ENCODE measurements around the gene FAM110A. TPM values are rescaled to one million over a fixed set of nuclear protein-coding genes. Genes with fewer than 3 reads are reported as not detected.
A peak's percentile ranks its signal among the peaks of the same experiment; 100 is the strongest.

Gene FAM110A
- total and polyA plus RNA-seq, 2 of the 8 experiments (the other 6 are each of a cell fraction or from before 2014, with no cell fraction given) = 10.1 to 10.9 TPM

- Histone ChIP-seq H3K79me1 (ENCODE audit: low read depth, low read length) (no peaks in the 10 kb centered on the region), H3K23me2 (ENCODE audit: low read depth, low read length) (no peaks in the 10 kb centered on the region), H2AFZ (ENCODE audit: low read length) (0 out of 2 replicates have a peak overlapping the region, but pooled peaks have one; percentile 97), H3K23ac (ENCODE audit: insufficient read length) (no peak overlapping the region), H2BK20ac (ENCODE audit: low read length) (no peak overlapping the region), H3K56ac (replicated peaks; ENCODE audit: insufficient read length, low read depth, low read length) (no peak overlapping the region), H4K8ac (ENCODE audit: extremely low read depth, insufficient read depth, low read length) (no peak overlapping the region; the same call in 1 of the 2 replicates), H3K9ac (replicated peaks in 1 of 4; ENCODE audit: extremely low read depth in 1 of 4, low read depth in 3 of 4, low read length in 3 of 4) (no peak overlapping the region), H3K4me1 (replicated peaks in 1 of 4; ENCODE audit: control insufficient read depth in 3 of 4, insufficient read depth in 4 of 4, low read length in 3 of 4) (peaks cover 0 to 4% (median 0%) of the 10 kb centered on the region in 4 experiments; a peak in 3 of 7 replicates), H2AK5ac (ENCODE audit: low read depth, low read length) (no peak overlapping the region), H2BK12ac (ENCODE audit: low read depth, low read length) (0 out of 2 replicates have a peak overlapping the region, but pooled peaks have one; percentile 77), H2BK5ac (ENCODE audit: low read depth, low read length) (no peak overlapping the region), H3K79me2 (ENCODE audit: control insufficient read depth in 1 of 2, insufficient read depth in 2 of 2, low read length in 2 of 2) (no peaks in the 10 kb centered on the region), H3K27ac (ENCODE audit: low read depth, low read length) (no peak overlapping the region), H2BK15ac (ENCODE audit: low read length) (peak overlapping the region; percentile 33; the same call in 1 of the 2 replicates), H3K9me3 (ENCODE audit: insufficient read depth in 2 of 2, low read depth in 1 of 2, low read length in 1 of 2) (no peaks in the 10 kb centered on the region), H2BK120ac (replicated peaks; ENCODE audit: low read depth, low read length) (no peak overlapping the region), H4K91ac (replicated peaks; ENCODE audit: insufficient read length, low read length) (no peak overlapping the region), H4K5ac (ENCODE audit: insufficient read length, low read depth, low read length) (no peak overlapping the region), H3K4me2 (ENCODE audit: insufficient read depth in 1 of 2, low read depth in 2 of 2, low read length in 2 of 2) (0 out of 4 replicates have a peak overlapping the region, but pooled peaks of 1 of the 2 experiments have one; percentile 26), H3K36me3 (ENCODE audit: control insufficient read depth in 2 of 4, insufficient read depth in 4 of 4, low read length in 3 of 4) (no peaks in the 10 kb centered on the region), H4K20me1 (replicated peaks in 1 of 2; ENCODE audit: control insufficient read depth in 1 of 2, insufficient read depth in 2 of 2, low read length in 2 of 2) (no peaks in the 10 kb centered on the region), H3K27me3 (replicated peaks in 1 of 4; ENCODE audit: control insufficient read depth in 3 of 4, extremely low read depth in 1 of 4, insufficient read depth in 3 of 4, low read length in 3 of 4) (no peaks in the 10 kb centered on the region; a peak in 2 of 7 replicates), H3K4me3 (ENCODE audit: extremely low read depth in 1 of 4, insufficient read depth in 2 of 4, low read depth in 3 of 4, low read length in 4 of 4) (no peak overlapping the region), H3K18ac (ENCODE audit: extremely low read depth, low read length) (no peak overlapping the region), H3K14ac (ENCODE audit: insufficient read length) (no peak overlapping the region), H3K4ac (replicated peaks; ENCODE audit: insufficient read length, low read depth, low read length) (no peak overlapping the region)
- ChIA-PET POLR2A (ENCODE audit: partially characterized antibody) (interaction anchor here (0.5 to 1.4 kb wide), 3 partner anchors 30 to 200 kb away, joined by 3 to 5 read pairs (median 5); no protein-coding TSS in a partner anchor), CTCF (ENCODE audit: partially characterized antibody) (interaction anchor here (0.7 to 9.2 kb wide), 17 partner anchors 8 to 318 kb away, joined by 3 to 95 read pairs (median 5); partner anchors contain the start of gene FAM110A)
- FAIRE-seq (no peak), DNase-seq (ENCODE audit: low read depth in 1 of 2, low spot score in 2 of 2) (no peak)
- TF ChIP-seq CHD2 (IDR thresholded peaks at IDR 0.05; ENCODE audit: low read length) (no peak), CEBPB (IDR thresholded peaks at IDR 0.05; ENCODE audit: low read depth, low read length) (no peak)
- TF ChIP-seq, protein P1, sequence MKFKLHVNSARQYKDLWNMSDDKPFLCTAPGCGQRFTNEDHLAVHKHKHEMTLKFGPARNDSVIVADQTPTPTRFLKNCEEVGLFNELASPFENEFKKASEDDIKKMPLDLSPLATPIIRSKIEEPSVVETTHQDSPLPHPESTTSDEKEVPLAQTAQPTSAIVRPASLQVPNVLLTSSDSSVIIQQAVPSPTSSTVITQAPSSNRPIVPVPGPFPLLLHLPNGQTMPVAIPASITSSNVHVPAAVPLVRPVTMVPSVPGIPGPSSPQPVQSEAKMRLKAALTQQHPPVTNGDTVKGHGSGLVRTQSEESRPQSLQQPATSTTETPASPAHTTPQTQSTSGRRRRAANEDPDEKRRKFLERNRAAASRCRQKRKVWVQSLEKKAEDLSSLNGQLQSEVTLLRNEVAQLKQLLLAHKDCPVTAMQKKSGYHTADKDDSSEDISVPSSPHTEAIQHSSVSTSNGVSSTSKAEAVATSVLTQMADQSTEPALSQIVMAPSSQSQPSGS (IDR thresholded peaks at IDR 0.05; ENCODE audit: low read length) = no peak
- WGBS, 2 experiments (ENCODE audit: extremely low coverage in 1 of 2, insufficient coverage in 1 of 2, insufficient read length in 1 of 2, insufficient replicate concordance in 2 of 2, low coverage in 1 of 2, low lambda C conversion rate in 2 of 2, missing lambda C conversion rate in 1 of 2) = 87% methylated on average over 9 of the region's 10 CpGs; no CpG with 5 or more reads in 1 of the 2 experiments
Observed at GRCh38 chr20:873875-874607, 40.5 kb downstream of the FAM110A start.
